HEK293 (cell line): ENCODE measurements around the gene STIP1.

Experiments
- CTCF ChIP-seq: fragments of 450-650 bp; formaldehyde crosslinking; IDR thresholded peaks from 2 replicates; pipeline ENCODE4 v1.5.1; 2016; ENCODE audit warnings: missing biosample characterization, missing genetic modification characterization
- YY1 ChIP-seq: fragments of 450-650 bp; formaldehyde crosslinking; IDR thresholded peaks from 2 replicates; pipeline ENCODE4 v1.5.1; 2018; ENCODE audit warnings: missing biosample characterization, missing genetic modification characterization
- ZNF2 ChIP-seq: fragments of 450-650 bp; formaldehyde crosslinking; IDR thresholded peaks from 2 replicates; pipeline ENCODE4 v1.5.1; 2016; ENCODE audit warnings: missing biosample characterization, missing genetic modification characterization
- ZNF24 ChIP-seq: fragments of 450-650 bp; formaldehyde crosslinking; IDR thresholded peaks from 2 replicates; pipeline ENCODE4 v1.5.1; 2016; ENCODE audit warnings: missing biosample characterization, missing genetic modification characterization
- ZNF311 ChIP-seq: fragments of 450-650 bp; formaldehyde crosslinking; IDR thresholded peaks from 2 replicates; pipeline ENCODE4 v1.5.1; 2017; ENCODE audit warnings: missing biosample characterization, missing genetic modification characterization, borderline replicate concordance
- ZNF777 ChIP-seq: fragments of 450-650 bp; formaldehyde crosslinking; IDR thresholded peaks from 2 replicates; pipeline ENCODE4 v1.5.1; 2017; ENCODE audit warnings: missing biosample characterization, missing genetic modification characterization, borderline replicate concordance
- ZNF792 ChIP-seq: fragments of 450-650 bp; formaldehyde crosslinking; IDR thresholded peaks from 2 replicates; pipeline ENCODE4 v1.5.1; 2016; ENCODE audit warnings: missing biosample characterization, missing genetic modification characterization
- TF ChIP-seq, protein P1 (sequence below): fragments of 450-650 bp; formaldehyde crosslinking; IDR thresholded peaks from 2 replicates; pipeline ENCODE4 v1.5.1; 2016; ENCODE audit warnings: missing biosample characterization, missing genetic modification characterization

DNA sequence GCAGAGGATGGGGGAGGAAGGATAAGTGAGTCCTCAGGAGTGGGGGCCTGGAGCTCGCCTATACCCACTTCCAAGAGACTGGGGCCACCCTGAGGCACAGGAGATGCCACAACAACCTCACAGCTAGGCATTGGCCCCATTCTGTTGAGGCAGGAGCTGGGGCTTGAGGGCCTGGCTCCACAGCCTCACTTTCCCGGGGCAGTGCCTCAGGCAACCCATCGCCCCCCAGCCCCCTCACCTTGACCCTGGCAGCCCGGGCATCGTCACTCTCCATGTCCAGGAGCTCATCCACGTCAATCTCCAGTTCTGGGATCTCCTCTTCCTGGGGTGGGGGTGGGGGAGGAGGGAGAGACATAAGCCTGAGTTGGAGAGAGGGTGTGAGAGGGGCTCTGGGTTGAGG is 59.0 kb downstream of the STIP1 start:
- TF ChIP-seq CTCF (tag by site-specific recombination) (no peak), ZNF792 (tag by site-specific recombination) (no peak), ZNF2 (tag by site-specific recombination) (no peak), ZNF311 (tag by site-specific recombination) (no peak), YY1 (no peak), ZNF24 (tag by site-specific recombination) (no peak), ZNF777 (tag by site-specific recombination) (no peak)
- TF ChIP-seq, protein P1, sequence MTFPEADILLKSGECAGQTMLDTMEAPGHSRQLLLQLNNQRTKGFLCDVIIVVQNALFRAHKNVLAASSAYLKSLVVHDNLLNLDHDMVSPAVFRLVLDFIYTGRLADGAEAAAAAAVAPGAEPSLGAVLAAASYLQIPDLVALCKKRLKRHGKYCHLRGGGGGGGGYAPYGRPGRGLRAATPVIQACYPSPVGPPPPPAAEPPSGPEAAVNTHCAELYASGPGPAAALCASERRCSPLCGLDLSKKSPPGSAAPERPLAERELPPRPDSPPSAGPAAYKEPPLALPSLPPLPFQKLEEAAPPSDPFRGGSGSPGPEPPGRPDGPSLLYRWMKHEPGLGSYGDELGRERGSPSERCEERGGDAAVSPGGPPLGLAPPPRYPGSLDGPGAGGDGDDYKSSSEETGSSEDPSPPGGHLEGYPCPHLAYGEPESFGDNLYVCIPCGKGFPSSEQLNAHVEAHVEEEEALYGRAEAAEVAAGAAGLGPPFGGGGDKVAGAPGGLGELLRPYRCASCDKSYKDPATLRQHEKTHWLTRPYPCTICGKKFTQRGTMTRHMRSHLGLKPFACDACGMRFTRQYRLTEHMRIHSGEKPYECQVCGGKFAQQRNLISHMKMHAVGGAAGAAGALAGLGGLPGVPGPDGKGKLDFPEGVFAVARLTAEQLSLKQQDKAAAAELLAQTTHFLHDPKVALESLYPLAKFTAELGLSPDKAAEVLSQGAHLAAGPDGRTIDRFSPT, result peak; percentile 58; the same call in 1 of the 2 replicates
